Midbrain (tissue), 1 donor: ENCODE measurements around the gene BBS2.

ENCODE experiments used
- DNase-seq: peaks from one replicate; lab custom pipeline; 2025; lab: John Stamatoyannopoulos, UW

BBS2 gene

GRCh38 chr16:56519459-56520250 lies at the start of gene BBS2:
BBS2 (minus strand) TSS chr16:56520024; CDS start chr16:56519862, 162 bp downstream.
- peak; percentile 94 for DNase-seq

GRCh38 chr16:56564793-56565477 lies 45.1 kb upstream of the BBS2 start, which contains the start of gene MT4:
MT4 (plus strand) TSS chr16:56565073; CDS start chr16:56565129, 56 bp downstream.
- DNase-seq: no peak

- no peak for DNase-seq
Observed at GRCh38 chr16:56561126-56561525, 41.3 kb upstream of the BBS2 start.

GRCh38 chr16:56560447-56560846 lies 40.6 kb upstream of the BBS2 start:
- DNase-seq: no peak

GRCh38 chr16:56559109-56559508 lies 39.3 kb upstream of the BBS2 start:
- DNase-seq: no peak

- peak; percentile 72 for DNase-seq
Observed at GRCh38 chr16:56558024-56558747, 38.4 kb upstream of the BBS2 start.

GRCh38 chr16:56554441-56554840 lies 34.6 kb upstream of the BBS2 start:
- DNase-seq: no peak

- peak; percentile 89 for DNase-seq
Observed at GRCh38 chr16:56551796-56552738, 32.2 kb upstream of the BBS2 start.

GRCh38 chr16:56549744-56550385 lies 30.0 kb upstream of the BBS2 start:
- DNase-seq: no peak

- peak; percentile 22 for DNase-seq
Observed at GRCh38 chr16:56549161-56549560, 29.3 kb upstream of the BBS2 start.

- DNase-seq: peak; percentile 46
Observed at GRCh38 chr16:56547949-56548567, 28.2 kb upstream of the BBS2 start.

GRCh38 chr16:56547120-56547948 lies 27.5 kb upstream of the BBS2 start:
- peak; percentile 92 for DNase-seq

- no peak for DNase-seq
Observed at GRCh38 chr16:56542039-56542438, 22.2 kb upstream of the BBS2 start.

GRCh38 chr16:56539656-56540055 lies 19.8 kb upstream of the BBS2 start:
- DNase-seq: no peak

- DNase-seq: no peak
Observed at GRCh38 chr16:56538331-56538730, 18.5 kb upstream of the BBS2 start.

GRCh38 chr16:56534847-56535383 lies 15.1 kb upstream of the BBS2 start:
- DNase-seq: no peak

GRCh38 chr16:56532714-56533113 lies 12.9 kb upstream of the BBS2 start:
- no peak for DNase-seq

- no peak for DNase-seq
Observed at GRCh38 chr16:56530872-56531271, 11.0 kb upstream of the BBS2 start.

- DNase-seq: no peak
Observed at GRCh38 chr16:56525236-56525635, 5.4 kb upstream of the BBS2 start.
